ENCODE measurements around the gene NUCKS1. TPM values are rescaled to one million over a fixed set of nuclear protein-coding genes. Genes with fewer than 3 reads are reported as not detected.

The NUCKS1 gene
- total RNA-seq, 1 donor from 2014 or later: 340 TPM

- Mint-ChIP-seq H3K36me3 (no peaks in the 10 kb centered on the region), H3K27me3 (peaks cover 38% of the 10 kb centered on the region), H3K4me1 (ENCODE audit: unreplicated experiment) (peaks cover 14% of the 10 kb centered on the region), H3K4me3 (peak overlapping the region; percentile 97), H3K27ac (peak overlapping the region; percentile 91), H3K9me3 (no peaks in the 10 kb centered on the region)
- no peak for DNase-seq (ENCODE audit: extremely low spot score, unreplicated experiment)
- no peak for TF ChIP-seq CTCF (conservative IDR thresholded peaks at IDR 0.05)
Observed at GRCh38 chr1:205775717-205776056, 25.7 kb upstream of the NUCKS1 start.

- Mint-ChIP-seq H3K27me3 (peaks cover 40% of the 10 kb centered on the region), H3K36me3 (no peaks in the 10 kb centered on the region), H3K27ac (peak within 1 kb of the TSS; percentile 91), H3K9me3 (no peaks in the 10 kb centered on the region), H3K4me3 (peak within 1 kb of the TSS; percentile 97), H3K4me1 (ENCODE audit: unreplicated experiment) (peaks cover 14% of the 10 kb centered on the region)
- peak; percentile 80 for DNase-seq (ENCODE audit: extremely low spot score, unreplicated experiment)
- TF ChIP-seq CTCF (conservative IDR thresholded peaks at IDR 0.05): no peak
Observed at GRCh38 chr1:205775015-205775716, 25.2 kb upstream of the NUCKS1 start, which contains the start of gene RAB29. RAB29 (minus strand) TSS chr1:205775482; CDS start chr1:205774956, 526 bp downstream.

GRCh38 chr1:205774198-205775014, 24.4 kb upstream of the NUCKS1 start:
- DNase-seq (ENCODE audit: extremely low spot score, unreplicated experiment): no peak
- Mint-ChIP-seq H3K9me3 (no peaks in the 10 kb centered on the region), H3K36me3 (no peaks in the 10 kb centered on the region), H3K27me3 (peaks cover 40% of the 10 kb centered on the region), H3K4me3 (peak overlapping the region; percentile 97), H3K4me1 (ENCODE audit: unreplicated experiment) (peaks cover 14% of the 10 kb centered on the region), H3K27ac (peak overlapping the region; percentile 74)
- TF ChIP-seq CTCF (conservative IDR thresholded peaks at IDR 0.05): no peak

- peaks cover 14% of the 10 kb centered on the region for H3K4me1 Mint-ChIP-seq (ENCODE audit: unreplicated experiment)
Observed at GRCh38 chr1:205772607-205773032, 22.6 kb upstream of the NUCKS1 start.

GRCh38 chr1:205770618-205771017, 20.6 kb upstream of the NUCKS1 start:
- H3K27ac Mint-ChIP-seq: peak overlapping the region; percentile 89
- H3K27me3 Mint-ChIP-seq: peaks cover 40% of the 10 kb centered on the region
- H3K4me3 Mint-ChIP-seq: peak overlapping the region; percentile 76
- H3K36me3 Mint-ChIP-seq: no peaks in the 10 kb centered on the region
- peaks cover 13% of the 10 kb centered on the region for H3K4me1 Mint-ChIP-seq (ENCODE audit: unreplicated experiment)
- no peak for TF ChIP-seq CTCF (conservative IDR thresholded peaks at IDR 0.05)
- no peaks in the 10 kb centered on the region for H3K9me3 Mint-ChIP-seq
- no peak for DNase-seq (ENCODE audit: extremely low spot score, unreplicated experiment)

More at GRCh38 chr1:205772607-205773032, 22.6 kb upstream of the NUCKS1 start:
- Mint-ChIP-seq H3K36me3 (no peaks in the 10 kb centered on the region), H3K4me3 (peak overlapping the region; percentile 58), H3K27me3 (peaks cover 40% of the 10 kb centered on the region), H3K9me3 (no peaks in the 10 kb centered on the region), H3K27ac (peak overlapping the region; percentile 8)
- no peak for TF ChIP-seq CTCF (conservative IDR thresholded peaks at IDR 0.05)
- DNase-seq (ENCODE audit: extremely low spot score, unreplicated experiment): no peak

All from type B pancreatic cell (in vitro differentiated cells).